ENCODE results near the gene MED27. TPM values are rescaled to one million over a fixed set of nuclear protein-coding genes. Genes with fewer than 3 reads are reported as not detected.

MED27 gene
- total and polyA plus RNA-seq, 2 of the 13 experiments (the other 11 are each of a cell fraction or from before 2014, with no cell fraction given): 16.9 to 19.0 TPM

DNA sequence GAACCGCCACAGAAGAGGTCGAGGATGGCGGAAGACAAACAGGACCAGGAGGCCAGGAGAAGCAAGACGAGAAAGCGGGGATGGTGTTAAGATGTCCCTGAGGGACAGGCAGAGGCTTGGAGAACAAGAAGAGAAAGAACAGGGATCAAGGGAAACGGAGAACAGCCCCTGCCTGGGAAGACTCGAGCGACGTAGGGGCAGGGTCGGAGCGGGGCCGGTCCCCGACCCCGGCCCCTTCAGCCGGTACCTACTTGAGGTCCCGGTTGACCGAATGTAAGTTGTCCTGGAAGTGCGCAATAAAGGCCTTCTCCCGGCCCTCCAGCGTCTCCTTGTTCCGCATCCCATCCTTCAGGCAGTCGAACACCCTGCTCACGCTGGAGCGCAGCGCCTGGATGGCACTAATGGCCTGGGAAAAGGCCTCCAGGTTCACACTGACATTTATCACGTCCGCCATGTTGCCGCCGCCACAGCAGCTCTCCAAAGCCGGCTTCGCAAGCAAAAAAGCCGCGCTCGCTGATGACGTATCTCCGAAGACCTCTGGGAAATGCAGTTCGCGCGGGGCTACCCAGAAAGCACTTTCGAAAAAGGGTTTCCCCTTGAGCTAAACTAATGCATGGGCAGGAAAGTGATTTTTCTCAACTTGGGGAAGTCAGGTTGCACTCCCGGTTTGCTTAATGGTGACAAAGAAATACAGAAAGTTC is at the start of gene MED27 (continued):
- TF ChIP-seq ZNF329 (CRISPR knock-in tag; IDR thresholded peaks at IDR 0.05; ENCODE audit: low read depth) (no peak), MEIS2 (CRISPR knock-in tag; IDR thresholded peaks at IDR 0.05) (no peak), ZFP1 (CRISPR knock-in tag; IDR thresholded peaks at IDR 0.05) (no peak), MTF1 (CRISPR knock-in tag; IDR thresholded peaks at IDR 0.05) (no peak), PPARG (CRISPR knock-in tag; conservative IDR thresholded peaks at IDR 0.05) (0 out of 2 replicates have a peak, but pooled peaks have one; percentile 35), ZFP37 (CRISPR knock-in tag; IDR thresholded peaks at IDR 0.05; ENCODE audit: borderline replicate concordance) (no peak), ZNF235 (CRISPR knock-in tag; IDR thresholded peaks at IDR 0.05; ENCODE audit: borderline replicate concordance) (no peak), POLR2A (IDR thresholded peaks at IDR 0.05; ENCODE audit: insufficient read depth in 1 of 2, low read depth in 2 of 2, low read length in 2 of 2) (peak; percentile 51 to 56; a peak in 1 of 4 replicates), CREM (IDR thresholded peaks at IDR 0.05) (peak; percentile 99), CREM (CRISPR knock-in tag; IDR thresholded peaks at IDR 0.05) (peak; percentile 88), MIER3 (CRISPR knock-in tag; IDR thresholded peaks at IDR 0.05; ENCODE audit: borderline replicate concordance) (peak; percentile 83; the same call in 1 of the 2 replicates), BRD4 (CRISPR knock-in tag; IDR thresholded peaks at IDR 0.05) (no peak), ZNF547 (CRISPR knock-in tag; IDR thresholded peaks at IDR 0.05) (no peak), FOXJ3 (CRISPR knock-in tag; IDR thresholded peaks at IDR 0.05; ENCODE audit: borderline replicate concordance) (no peak; the same call in 1 of the 2 replicates), TAF15 (IDR thresholded peaks at IDR 0.05; ENCODE audit: low read depth, low read length, poor library complexity, severe bottlenecking) (no peak)
- TF ChIP-seq, protein P1, sequence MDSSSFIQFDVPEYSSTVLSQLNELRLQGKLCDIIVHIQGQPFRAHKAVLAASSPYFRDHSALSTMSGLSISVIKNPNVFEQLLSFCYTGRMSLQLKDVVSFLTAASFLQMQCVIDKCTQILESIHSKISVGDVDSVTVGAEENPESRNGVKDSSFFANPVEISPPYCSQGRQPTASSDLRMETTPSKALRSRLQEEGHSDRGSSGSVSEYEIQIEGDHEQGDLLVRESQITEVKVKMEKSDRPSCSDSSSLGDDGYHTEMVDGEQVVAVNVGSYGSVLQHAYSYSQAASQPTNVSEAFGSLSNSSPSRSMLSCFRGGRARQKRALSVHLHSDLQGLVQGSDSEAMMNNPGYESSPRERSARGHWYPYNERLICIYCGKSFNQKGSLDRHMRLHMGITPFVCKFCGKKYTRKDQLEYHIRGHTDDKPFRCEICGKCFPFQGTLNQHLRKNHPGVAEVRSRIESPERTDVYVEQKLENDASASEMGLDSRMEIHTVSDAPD (CRISPR knock-in tag; IDR thresholded peaks at IDR 0.05): no peak
- TF ChIP-seq, protein P2, sequence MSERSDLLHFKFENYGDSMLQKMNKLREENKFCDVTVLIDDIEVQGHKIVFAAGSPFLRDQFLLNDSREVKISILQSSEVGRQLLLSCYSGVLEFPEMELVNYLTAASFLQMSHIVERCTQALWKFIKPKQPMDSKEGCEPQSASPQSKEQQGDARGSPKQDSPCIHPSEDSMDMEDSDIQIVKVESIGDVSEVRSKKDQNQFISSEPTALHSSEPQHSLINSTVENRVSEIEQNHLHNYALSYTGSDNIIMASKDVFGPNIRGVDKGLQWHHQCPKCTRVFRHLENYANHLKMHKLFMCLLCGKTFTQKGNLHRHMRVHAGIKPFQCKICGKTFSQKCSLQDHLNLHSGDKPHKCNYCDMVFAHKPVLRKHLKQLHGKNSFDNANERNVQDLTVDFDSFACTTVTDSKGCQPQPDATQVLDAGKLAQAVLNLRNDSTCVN (CRISPR knock-in tag; IDR thresholded peaks at IDR 0.05; ENCODE audit: borderline replicate concordance): 0 out of 2 replicates have a peak, but pooled peaks have one; percentile 41
- TF ChIP-seq, protein P3, sequence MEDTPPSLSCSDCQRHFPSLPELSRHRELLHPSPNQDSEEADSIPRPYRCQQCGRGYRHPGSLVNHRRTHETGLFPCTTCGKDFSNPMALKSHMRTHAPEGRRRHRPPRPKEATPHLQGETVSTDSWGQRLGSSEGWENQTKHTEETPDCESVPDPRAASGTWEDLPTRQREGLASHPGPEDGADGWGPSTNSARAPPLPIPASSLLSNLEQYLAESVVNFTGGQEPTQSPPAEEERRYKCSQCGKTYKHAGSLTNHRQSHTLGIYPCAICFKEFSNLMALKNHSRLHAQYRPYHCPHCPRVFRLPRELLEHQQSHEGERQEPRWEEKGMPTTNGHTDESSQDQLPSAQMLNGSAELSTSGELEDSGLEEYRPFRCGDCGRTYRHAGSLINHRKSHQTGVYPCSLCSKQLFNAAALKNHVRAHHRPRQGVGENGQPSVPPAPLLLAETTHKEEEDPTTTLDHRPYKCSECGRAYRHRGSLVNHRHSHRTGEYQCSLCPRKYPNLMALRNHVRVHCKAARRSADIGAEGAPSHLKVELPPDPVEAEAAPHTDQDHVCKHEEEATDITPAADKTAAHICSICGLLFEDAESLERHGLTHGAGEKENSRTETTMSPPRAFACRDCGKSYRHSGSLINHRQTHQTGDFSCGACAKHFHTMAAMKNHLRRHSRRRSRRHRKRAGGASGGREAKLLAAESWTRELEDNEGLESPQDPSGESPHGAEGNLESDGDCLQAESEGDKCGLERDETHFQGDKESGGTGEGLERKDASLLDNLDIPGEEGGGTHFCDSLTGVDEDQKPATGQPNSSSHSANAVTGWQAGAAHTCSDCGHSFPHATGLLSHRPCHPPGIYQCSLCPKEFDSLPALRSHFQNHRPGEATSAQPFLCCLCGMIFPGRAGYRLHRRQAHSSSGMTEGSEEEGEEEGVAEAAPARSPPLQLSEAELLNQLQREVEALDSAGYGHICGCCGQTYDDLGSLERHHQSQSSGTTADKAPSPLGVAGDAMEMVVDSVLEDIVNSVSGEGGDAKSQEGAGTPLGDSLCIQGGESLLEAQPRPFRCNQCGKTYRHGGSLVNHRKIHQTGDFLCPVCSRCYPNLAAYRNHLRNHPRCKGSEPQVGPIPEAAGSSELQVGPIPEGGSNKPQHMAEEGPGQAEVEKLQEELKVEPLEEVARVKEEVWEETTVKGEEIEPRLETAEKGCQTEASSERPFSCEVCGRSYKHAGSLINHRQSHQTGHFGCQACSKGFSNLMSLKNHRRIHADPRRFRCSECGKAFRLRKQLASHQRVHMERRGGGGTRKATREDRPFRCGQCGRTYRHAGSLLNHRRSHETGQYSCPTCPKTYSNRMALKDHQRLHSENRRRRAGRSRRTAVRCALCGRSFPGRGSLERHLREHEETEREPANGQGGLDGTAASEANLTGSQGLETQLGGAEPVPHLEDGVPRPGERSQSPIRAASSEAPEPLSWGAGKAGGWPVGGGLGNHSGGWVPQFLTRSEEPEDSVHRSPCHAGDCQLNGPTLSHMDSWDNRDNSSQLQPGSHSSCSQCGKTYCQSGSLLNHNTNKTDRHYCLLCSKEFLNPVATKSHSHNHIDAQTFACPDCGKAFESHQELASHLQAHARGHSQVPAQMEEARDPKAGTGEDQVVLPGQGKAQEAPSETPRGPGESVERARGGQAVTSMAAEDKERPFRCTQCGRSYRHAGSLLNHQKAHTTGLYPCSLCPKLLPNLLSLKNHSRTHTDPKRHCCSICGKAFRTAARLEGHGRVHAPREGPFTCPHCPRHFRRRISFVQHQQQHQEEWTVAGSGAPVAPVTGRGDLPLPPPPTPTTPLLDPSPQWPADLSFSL (CRISPR knock-in tag; IDR thresholded peaks at IDR 0.05): no peak
- TF ChIP-seq, protein P4, sequence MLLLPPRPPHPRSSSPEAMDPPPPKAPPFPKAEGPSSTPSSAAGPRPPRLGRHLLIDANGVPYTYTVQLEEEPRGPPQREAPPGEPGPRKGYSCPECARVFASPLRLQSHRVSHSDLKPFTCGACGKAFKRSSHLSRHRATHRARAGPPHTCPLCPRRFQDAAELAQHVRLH (CRISPR knock-in tag; IDR thresholded peaks at IDR 0.05; ENCODE audit: borderline replicate concordance, low read depth): 0 out of 2 replicates have a peak, but pooled peaks have one; percentile 22
- TF ChIP-seq, protein P5, sequence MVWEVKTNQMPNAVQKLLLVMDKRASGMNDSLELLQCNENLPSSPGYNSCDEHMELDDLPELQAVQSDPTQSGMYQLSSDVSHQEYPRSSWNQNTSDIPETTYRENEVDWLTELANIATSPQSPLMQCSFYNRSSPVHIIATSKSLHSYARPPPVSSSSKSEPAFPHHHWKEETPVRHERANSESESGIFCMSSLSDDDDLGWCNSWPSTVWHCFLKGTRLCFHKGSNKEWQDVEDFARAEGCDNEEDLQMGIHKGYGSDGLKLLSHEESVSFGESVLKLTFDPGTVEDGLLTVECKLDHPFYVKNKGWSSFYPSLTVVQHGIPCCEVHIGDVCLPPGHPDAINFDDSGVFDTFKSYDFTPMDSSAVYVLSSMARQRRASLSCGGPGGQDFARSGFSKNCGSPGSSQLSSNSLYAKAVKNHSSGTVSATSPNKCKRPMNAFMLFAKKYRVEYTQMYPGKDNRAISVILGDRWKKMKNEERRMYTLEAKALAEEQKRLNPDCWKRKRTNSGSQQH (CRISPR knock-in tag; IDR thresholded peaks at IDR 0.05; ENCODE audit: low read depth): no peak
